Renal cortex interstitium (tissue), 11 donors: ENCODE measurements around the gene MAP3K3. TPM values are rescaled to one million over a fixed set of nuclear protein-coding genes. Genes with fewer than 3 reads are reported as not detected.

ENCODE experiments used
- DNase-seq, 11 donors: peaks; one replicate each; pipeline ENCODE4 v3.0.0-alpha.2; 2013; ENCODE audit warnings: low read depth in 9 of 11, low spot score in 4 of 11; ENCODE audit errors: extremely low read depth in 1 of 11
- polyA plus RNA-seq, 3 donors: library from polyadenylated mRNA; unstranded; fragments of 120-200 nt; gene quantifications; one replicate each; pipeline ENCODE4 v1.2.1, GENCODE V29; 2013; ENCODE audit not compliant: insufficient read length in 3 of 3

The MAP3K3 gene
- polyA plus RNA-seq, 3 donors = 25.3 to 30.9 (median 29.4) TPM

GRCh38 chr17:63698886-63699637, 76.8 kb downstream of the MAP3K3 start:
- DNase-seq = peak in 4 of 11 donors; percentile 16 to 33 (median 21)

- peak in 5 of 11 donors; percentile 26 to 41 (median 39) for DNase-seq
These were observed 77.7 kb downstream of the MAP3K3 start, which contains the start of gene LIMD2 for GRCh38 chr17:63699638-63700527. TSS of gene LIMD2 (minus strand) at chr17:63700125. CDS start at chr17:63699298, 827 bp downstream.

- DNase-seq = peak in 4 of 11 donors; percentile 28 to 51 (median 42)
These were observed 78.6 kb downstream of the MAP3K3 start for GRCh38 chr17:63700528-63701455.

- no peak for DNase-seq
These were observed 79.2 kb downstream of the MAP3K3 start for GRCh38 chr17:63701456-63701820.

- DNase-seq = no peak
These were observed 79.9 kb downstream of the MAP3K3 start for GRCh38 chr17:63701868-63702720.

GRCh38 chr17:63702721-63703015, 80.5 kb downstream of the MAP3K3 start:
- no peak for DNase-seq

- no peak for DNase-seq
These were observed 80.8 kb downstream of the MAP3K3 start for GRCh38 chr17:63703029-63703428.

- no peak for DNase-seq
These were observed 81.5 kb downstream of the MAP3K3 start for GRCh38 chr17:63703556-63704258.

- DNase-seq = no peak
These were observed 82.0 kb downstream of the MAP3K3 start for GRCh38 chr17:63704259-63704576.

- no peak for DNase-seq
These were observed 82.6 kb downstream of the MAP3K3 start for GRCh38 chr17:63704836-63705235.

GRCh38 chr17:63705657-63706056, 83.4 kb downstream of the MAP3K3 start:
- DNase-seq = no peak

- no peak for DNase-seq
These were observed 84.3 kb downstream of the MAP3K3 start for GRCh38 chr17:63706336-63707082.

- no peak for DNase-seq
These were observed 84.9 kb downstream of the MAP3K3 start for GRCh38 chr17:63707151-63707550.

GRCh38 chr17:63709110-63709509, 86.9 kb downstream of the MAP3K3 start:
- DNase-seq = no peak

- DNase-seq = peak in 5 of 11 donors; percentile 28 to 50 (median 41)
These were observed 92.5 kb downstream of the MAP3K3 start for GRCh38 chr17:63714550-63715277.

- no peak for DNase-seq
These were observed 94.2 kb downstream of the MAP3K3 start for GRCh38 chr17:63716426-63716825.

GRCh38 chr17:63718988-63719387, 96.8 kb downstream of the MAP3K3 start:
- no peak for DNase-seq
